Neural cell (in vitro differentiated cells): ENCODE measurements around the gene PLEKHH2. TPM values are rescaled to one million over a fixed set of nuclear protein-coding genes. Genes with fewer than 3 reads are reported as not detected.

Source experiments
- H2AFZ ChIP-seq: fragments of 200-600, 300-800 bp; sonication (generic), shearing (Covaris generic); 2 replicates; pipeline ENCODE4 v1.6.0; 2014; ENCODE audit warnings: low read depth, mild to moderate bottlenecking, antibody characterized with exemption, low read length, moderate library complexity
- H3F3A ChIP-seq: fragments of 200-600 bp; shearing (Covaris generic); 2 replicates; pipeline ENCODE4 v1.6.1; 2016; ENCODE audit warnings: mild to moderate bottlenecking, moderate library complexity, mixed read lengths, antibody characterized with exemption, low read length; ENCODE audit not compliant: insufficient read depth, poor library complexity, severe bottlenecking
- H3K27ac ChIP-seq: fragments of 200-600, 300-800 bp; sonication (generic), shearing (Covaris generic); 2 replicates; pipeline ENCODE4 v1.5.1; 2014; ENCODE audit warnings: mild to moderate bottlenecking, low read length, moderate library complexity
- H3K27me3 ChIP-seq: fragments of 300-800, 200-600 bp; sonication (generic), shearing (Covaris generic); 2 replicates; pipeline ENCODE4 v1.6.0; 2014; ENCODE audit warnings: mild to moderate bottlenecking, low read depth, low read length, moderate library complexity; ENCODE audit not compliant: insufficient read depth
- H3K36me3 ChIP-seq: fragments of 300-800, 200-600 bp; sonication (generic), shearing (Covaris generic); 2 replicates; pipeline ENCODE4 v1.5.1; 2014; ENCODE audit warnings: mild to moderate bottlenecking, antibody characterized with exemption, low read length, moderate library complexity; ENCODE audit not compliant: insufficient read depth
- H3K4me2 ChIP-seq: fragments of 300-800, 200-600 bp; sonication (generic), shearing (Covaris generic); 2 replicates; pipeline ENCODE4 v1.6.0; 2014; ENCODE audit warnings: mild to moderate bottlenecking, low read length
- H3K4me3 ChIP-seq: fragments of 300-800, 200-600 bp; sonication (generic), shearing (Covaris generic); 2 replicates; pipeline ENCODE4 v1.5.1; 2014; ENCODE audit warnings: mild to moderate bottlenecking, low read length, moderate library complexity
- H3K79me2 ChIP-seq: fragments of 200-600 bp; shearing (Covaris generic); replicated peaks from 2 replicates; pipeline ENCODE4 v1.6.0; 2014; ENCODE audit warnings: mild to moderate bottlenecking, low read length, moderate library complexity; ENCODE audit not compliant: insufficient read depth
- H3K9ac ChIP-seq: fragments of 300-800, 200-600 bp; sonication (generic), shearing (Covaris generic); 2 replicates; pipeline ENCODE4 v1.6.1; 2016; ENCODE audit warnings: mild to moderate bottlenecking, low read length, mixed read lengths
- H3K9me2 ChIP-seq: fragments of 200-600 bp; shearing (Covaris generic); 2 replicates; pipeline ENCODE4 v1.6.1; 2016; ENCODE audit warnings: mild to moderate bottlenecking, low read length, mixed read lengths; ENCODE audit not compliant: insufficient read depth
- H3K9me3 ChIP-seq: fragments of 200-600, 300-800 bp; sonication (generic), shearing (Covaris generic); 2 replicates; pipeline ENCODE4 v1.6.1; 2016; ENCODE audit warnings: mild to moderate bottlenecking, mixed run types, low read length, moderate library complexity, mixed read lengths
- H4K20me1 ChIP-seq: fragments of 200-600 bp; shearing (Covaris generic); 2 replicates; pipeline ENCODE4 v1.6.1; 2016; ENCODE audit warnings: mild to moderate bottlenecking, mixed run types; ENCODE audit not compliant: insufficient read depth
- CTCF ChIP-seq: fragments of 450-650 bp; IDR thresholded peaks from 2 replicates; pipeline ENCODE4 v1.5.1; 2014; ENCODE audit warnings: antibody characterized with exemption, mild to moderate bottlenecking, moderate library complexity; ENCODE audit not compliant: poor library complexity, severe bottlenecking
- EP300 ChIP-seq: fragments of 450-650 bp; conservative IDR thresholded peaks from 2 replicates; pipeline ENCODE4 v1.6.1; 2014; ENCODE audit warnings: antibody characterized with exemption, mild to moderate bottlenecking, moderate library complexity; ENCODE audit not compliant: poor library complexity, severe bottlenecking
- EZH2 ChIP-seq: fragments of 200-600, 300-800 bp; shearing (Covaris generic), sonication (generic); IDR thresholded peaks from 2 replicates; pipeline ENCODE4 v1.6.1; 2014; ENCODE audit warnings: antibody characterized with exemption, low read length, borderline replicate concordance, mild to moderate bottlenecking; ENCODE audit not compliant: insufficient read depth, poor library complexity, severe bottlenecking
- MXI1 ChIP-seq: fragments of 450-650 bp; conservative IDR thresholded peaks from 2 replicates; pipeline ENCODE4 v1.6.1; 2014; ENCODE audit warnings: antibody characterized with exemption, mild to moderate bottlenecking; ENCODE audit not compliant: poor library complexity, severe bottlenecking
- POLR2AphosphoS5 ChIP-seq: IDR thresholded peaks from 2 replicates; pipeline ENCODE4 v1.6.1; 2012
- RAD21 ChIP-seq: fragments of 450-650 bp; conservative IDR thresholded peaks from 2 replicates; pipeline ENCODE4 v1.6.1; 2014; ENCODE audit warnings: antibody characterized with exemption, mild to moderate bottlenecking, moderate library complexity
- REST ChIP-seq: IDR thresholded peaks from 2 replicates; pipeline ENCODE4 v1.6.1; 2012; ENCODE audit warnings: borderline replicate concordance
- SMC3 ChIP-seq: fragments of 450-650 bp; conservative IDR thresholded peaks from 2 replicates; pipeline ENCODE4 v1.6.1; 2014; ENCODE audit warnings: antibody characterized with exemption, mild to moderate bottlenecking, moderate library complexity; ENCODE audit not compliant: poor library complexity
- TAF1 ChIP-seq: IDR thresholded peaks from 2 replicates; pipeline ENCODE4 v1.6.1; 2012; ENCODE audit warnings: low read depth
- polyA plus RNA-seq: library from polyadenylated mRNA; depleted of rRNA; stranded (reverse); fragments of >200 nt; gene quantifications from 2 replicates; pipeline ENCODE4 v1.2.3, GENCODE V29; 2014

Gene PLEKHH2
- polyA plus RNA-seq, 1 donor from 2014 or later, result 0.50 TPM

- Histone ChIP-seq H3K4me2 (no peak overlapping the region), H3K27ac (no peak overlapping the region), H4K20me1 (no peaks in the 10 kb centered on the region), H3K9ac (no peak overlapping the region), H3K79me2 (no peaks in the 10 kb centered on the region), H3F3A (no peaks in the 10 kb centered on the region), H3K9me2 (no peaks in the 10 kb centered on the region), H2AFZ (no peak overlapping the region), H3K4me3 (no peak overlapping the region), H3K27me3 (no peaks in the 10 kb centered on the region), H3K9me3 (no peaks in the 10 kb centered on the region), H3K36me3 (no peaks in the 10 kb centered on the region)
- TF ChIP-seq RAD21 (no peak), SMC3 (no peak), CTCF (no peak), EP300 (no peak), REST (no peak), TAF1 (no peak), POLR2AphosphoS5 (no peak), MXI1 (no peak), EZH2 (no peak)
Observed at GRCh38 chr2:43708891-43709290, 71.8 kb downstream of the PLEKHH2 start.

- no peak for TF ChIP-seq SMC3
- TF ChIP-seq CTCF, result no peak
- no peak for TF ChIP-seq TAF1
- TF ChIP-seq POLR2AphosphoS5, result no peak
- no peak for TF ChIP-seq MXI1
- TF ChIP-seq EP300, result no peak
- no peak for TF ChIP-seq REST
- TF ChIP-seq EZH2, result no peak
- TF ChIP-seq RAD21, result no peak
- H3K79me2 ChIP-seq, result no peaks in the 10 kb centered on the region
- no peak overlapping the region for H3K9ac ChIP-seq
- no peaks in the 10 kb centered on the region for H3K27me3 ChIP-seq
- H2AFZ ChIP-seq, result no peak overlapping the region
- H3K4me3 ChIP-seq, result no peak overlapping the region
- H3K9me2 ChIP-seq, result no peaks in the 10 kb centered on the region
- H3K4me2 ChIP-seq, result no peak overlapping the region
- no peak overlapping the region for H3K27ac ChIP-seq
- no peaks in the 10 kb centered on the region for H3F3A ChIP-seq
- H3K9me3 ChIP-seq, result no peaks in the 10 kb centered on the region
- H3K36me3 ChIP-seq, result no peaks in the 10 kb centered on the region
- H4K20me1 ChIP-seq, result no peaks in the 10 kb centered on the region
Observed at GRCh38 chr2:43710866-43711265, 73.8 kb downstream of the PLEKHH2 start.
